Retina (tissue), 1 donor: ENCODE data around the gene P2RX7.
"Not testable (repeated sequence)": the region's sequence is repeated elsewhere in the genome, so short reads cannot be mapped to it uniquely, and the experiment has no call there.

Experiments
- DNase-seq: peaks from one replicate; pipeline ENCODE4 v3.0.0-alpha.2; 2016

Gene P2RX7

DNA sequence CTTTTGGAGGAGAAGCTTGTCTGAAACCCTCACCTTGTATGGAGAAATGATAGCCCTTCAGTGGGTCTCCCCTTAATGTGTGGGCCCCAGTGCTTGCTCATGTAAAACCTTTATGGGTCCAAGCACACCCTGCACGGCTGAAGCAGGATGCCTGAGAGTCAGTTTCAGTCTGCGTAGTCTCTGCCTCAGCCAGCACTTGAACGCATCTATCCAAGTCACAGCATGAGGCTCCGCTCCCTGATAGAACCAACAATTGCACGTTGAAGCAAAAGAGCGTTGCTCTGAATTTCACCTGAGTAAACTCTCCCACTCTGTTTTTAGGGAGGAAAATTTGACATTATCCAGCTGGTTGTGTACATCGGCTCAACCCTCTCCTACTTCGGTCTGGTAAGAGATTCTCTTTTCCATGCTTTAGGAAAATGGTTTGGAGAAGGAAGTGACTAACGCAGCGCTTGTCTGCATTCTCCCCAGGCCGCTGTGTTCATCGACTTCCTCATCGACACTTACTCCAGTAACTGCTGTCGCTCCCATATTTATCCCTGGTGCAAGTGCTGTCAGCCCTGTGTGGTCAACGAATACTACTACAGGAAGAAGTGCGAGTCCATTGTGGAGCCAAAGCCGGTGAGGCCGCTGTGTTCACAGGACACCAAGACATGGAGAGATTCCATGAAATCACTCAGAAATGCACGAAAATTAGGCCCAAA, 44.3 kb downstream of the P2RX7 start:
- no peak for DNase-seq

DNA sequence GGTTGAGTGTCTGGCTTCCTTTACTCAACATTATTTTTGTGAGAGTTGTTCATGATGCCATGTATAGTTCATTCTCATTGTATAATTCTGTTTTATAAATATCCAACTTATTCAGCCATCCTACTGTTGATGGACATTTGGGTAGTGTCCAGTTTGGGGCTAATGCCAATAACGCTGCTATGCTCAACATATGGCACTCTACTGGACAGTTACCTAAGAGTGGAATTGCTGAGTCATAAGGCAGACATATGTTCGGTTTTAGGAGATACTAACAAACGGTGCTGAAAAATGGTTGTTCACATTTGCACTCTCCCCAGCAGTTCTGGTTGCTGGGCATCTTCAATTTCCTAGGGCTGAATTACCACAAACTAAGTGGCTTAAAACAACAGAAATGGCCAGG, 48.5 kb downstream of the P2RX7 start:
- DNase-seq: no peak

GRCh38 chr12:121182222-121182893, 49.7 kb downstream of the P2RX7 start:
- no peak for DNase-seq

DNA sequence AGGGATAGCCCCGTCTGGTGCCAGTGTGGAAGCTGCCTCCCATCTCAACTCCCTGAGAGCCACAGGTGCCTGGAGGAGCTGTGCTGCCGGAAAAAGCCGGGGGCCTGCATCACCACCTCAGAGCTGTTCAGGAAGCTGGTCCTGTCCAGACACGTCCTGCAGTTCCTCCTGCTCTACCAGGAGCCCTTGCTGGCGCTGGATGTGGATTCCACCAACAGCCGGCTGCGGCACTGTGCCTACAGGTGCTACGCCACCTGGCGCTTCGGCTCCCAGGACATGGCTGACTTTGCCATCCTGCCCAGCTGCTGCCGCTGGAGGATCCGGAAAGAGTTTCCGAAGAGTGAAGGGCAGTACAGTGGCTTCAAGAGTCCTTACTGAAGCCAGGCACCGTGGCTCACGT, 51.7 kb downstream of the P2RX7 start:
- no peak for DNase-seq

DNA sequence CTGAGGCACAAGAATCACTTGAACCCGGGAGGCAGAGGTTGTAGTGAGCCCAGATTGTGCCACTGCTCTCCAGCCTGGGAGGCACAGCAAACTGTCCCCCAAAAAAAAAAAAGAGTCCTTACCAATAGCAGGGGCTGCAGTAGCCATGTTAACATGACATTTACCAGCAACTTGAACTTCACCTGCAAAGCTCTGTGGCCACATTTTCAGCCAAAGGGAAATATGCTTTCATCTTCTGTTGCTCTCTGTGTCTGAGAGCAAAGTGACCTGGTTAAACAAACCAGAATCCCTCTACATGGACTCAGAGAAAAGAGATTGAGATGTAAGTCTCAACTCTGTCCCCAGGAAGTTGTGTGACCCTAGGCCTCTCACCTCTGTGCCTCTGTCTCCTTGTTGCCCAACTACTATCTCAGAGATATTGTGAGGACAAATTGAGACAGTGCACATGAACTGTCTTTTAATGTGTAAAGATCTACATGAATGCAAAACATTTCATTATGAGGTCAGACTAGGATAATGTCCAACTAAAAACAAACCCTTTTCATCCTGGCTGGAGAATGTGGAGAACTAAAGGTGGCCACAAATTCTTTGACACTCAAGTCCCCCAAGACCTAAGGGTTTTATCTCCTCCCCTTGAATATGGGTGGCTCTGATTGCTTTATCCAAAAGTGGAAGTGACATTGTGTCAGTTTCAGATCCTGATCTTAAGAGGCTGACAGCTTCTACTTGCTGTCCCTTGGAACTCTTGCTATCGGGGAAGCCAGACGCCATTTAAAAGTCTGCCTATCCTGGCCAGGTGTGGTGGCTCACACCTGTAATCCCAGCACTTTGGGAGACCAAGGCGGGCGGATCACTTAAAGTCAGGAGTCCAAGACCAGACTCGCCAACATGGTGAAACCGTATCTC, 52.6 kb downstream of the P2RX7 start:
- DNase-seq: no peak

GRCh38 chr12:121186826-121187225, 54.1 kb downstream of the P2RX7 start:
- no peak for DNase-seq

GRCh38 chr12:121187501-121187900, 54.8 kb downstream of the P2RX7 start:
- no peak for DNase-seq

DNA sequence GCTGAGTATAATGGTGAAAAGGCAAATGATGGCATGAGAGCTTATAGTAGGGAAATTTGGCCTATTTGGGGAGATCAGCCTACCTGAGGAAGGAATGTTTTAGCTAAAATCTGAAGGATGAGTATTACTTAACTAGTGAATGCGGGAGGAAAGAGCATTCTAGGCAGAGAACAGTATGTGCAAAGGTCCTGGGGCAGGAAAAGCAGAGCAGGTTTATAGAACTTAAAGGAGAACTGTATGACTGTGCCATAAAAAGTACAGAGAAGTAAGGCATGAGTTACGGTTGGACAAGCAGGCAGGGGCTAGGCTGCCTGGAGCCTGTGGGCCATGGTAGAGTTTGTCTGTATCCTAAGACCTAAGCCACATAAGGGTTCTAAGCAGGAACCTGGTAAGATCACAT, 55.6 kb downstream of the P2RX7 start:
- DNase-seq: no peak

GRCh38 chr12:121189131-121189530, 56.5 kb downstream of the P2RX7 start:
- DNase-seq: no peak

DNA sequence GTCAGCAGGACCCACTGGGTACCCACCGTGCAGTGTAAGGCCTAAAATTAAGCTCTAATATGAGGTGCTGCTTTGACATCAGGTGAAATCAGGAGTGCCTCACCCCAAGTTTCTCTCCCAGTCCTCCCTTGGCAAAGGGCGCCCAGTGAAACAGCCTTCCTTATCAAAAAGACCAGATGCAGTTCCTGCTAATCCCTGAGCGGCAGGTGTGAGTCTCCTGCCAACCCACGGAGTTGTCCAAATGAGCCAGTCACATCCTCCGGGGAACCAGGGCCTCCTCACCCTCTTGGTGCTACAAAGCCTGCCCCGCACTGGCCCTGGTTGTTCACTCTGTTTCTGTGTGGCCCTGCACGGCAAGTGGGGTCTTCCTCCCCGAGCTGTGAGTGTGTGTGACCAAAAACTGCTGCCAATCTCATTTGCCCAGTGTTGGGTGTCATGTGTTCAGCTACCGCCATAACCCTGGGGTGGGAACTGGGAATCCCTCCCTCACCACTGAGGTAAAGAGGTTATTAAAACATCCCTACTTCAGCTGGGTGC, 57.0 kb downstream of the P2RX7 start:
- DNase-seq: no peak

DNA sequence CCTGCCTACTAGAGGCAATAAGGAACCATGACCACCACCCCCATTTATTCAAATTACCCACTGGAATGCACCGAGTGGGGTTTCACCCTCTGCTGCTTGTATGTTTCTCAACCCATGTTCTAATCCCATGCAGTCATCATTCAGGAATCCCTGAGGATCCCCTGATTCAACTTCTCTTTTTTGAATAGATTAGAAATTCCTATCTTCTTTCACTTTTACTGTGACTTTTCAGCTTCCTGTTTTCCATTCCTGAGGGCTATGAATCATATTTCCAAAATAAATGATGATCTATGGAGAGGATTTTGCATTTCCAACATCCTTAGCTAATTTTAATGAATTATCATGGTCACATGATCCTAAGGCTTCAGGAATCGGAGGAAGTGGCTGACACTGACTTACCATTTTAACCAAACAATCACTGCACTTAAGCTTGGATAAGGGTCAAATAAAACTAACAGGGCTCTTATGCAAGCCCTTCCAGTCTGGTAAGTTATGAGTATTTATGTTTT, 57.9 kb downstream of the P2RX7 start:
- DNase-seq: no peak

DNA sequence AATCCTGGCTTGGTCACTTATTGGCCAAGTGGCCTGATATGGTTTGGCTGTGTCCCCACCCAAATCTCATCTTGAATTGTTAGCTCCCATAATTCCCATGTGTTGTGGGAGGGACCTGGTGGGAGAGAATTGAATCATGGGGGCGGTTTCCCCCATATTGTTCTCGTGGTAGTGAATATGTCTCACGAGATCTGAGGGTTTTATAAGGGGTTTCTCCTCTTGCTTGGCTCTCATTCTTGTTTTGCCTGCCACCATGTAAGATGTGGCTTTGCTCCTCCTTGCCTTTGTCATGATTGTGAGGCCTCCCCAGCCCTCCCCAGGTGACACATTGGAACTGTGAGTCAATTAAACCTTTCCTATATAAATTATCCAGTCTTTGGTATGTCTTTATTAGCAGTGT, 58.5 kb downstream of the P2RX7 start:
- DNase-seq: no peak

DNA sequence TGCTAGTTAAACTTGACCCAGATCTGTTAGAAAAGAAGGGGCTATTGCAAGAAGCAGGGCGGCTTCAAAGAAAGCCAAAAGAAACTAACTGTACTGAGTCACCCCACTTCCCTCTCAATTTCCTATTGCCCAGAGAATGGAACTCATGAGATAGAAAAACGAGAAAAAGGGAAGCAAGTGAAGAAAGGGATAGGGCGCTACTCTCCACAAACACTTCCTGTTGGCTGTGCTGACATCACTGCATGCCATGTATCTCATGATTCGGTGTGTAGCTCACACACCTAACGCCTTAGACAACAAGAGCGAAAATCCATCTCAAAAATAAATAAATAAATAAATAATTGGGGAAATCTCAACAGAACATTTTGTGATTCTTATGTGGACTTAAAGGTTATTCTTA, 64.2 kb downstream of the P2RX7 start:
- DNase-seq: no peak

DNA sequence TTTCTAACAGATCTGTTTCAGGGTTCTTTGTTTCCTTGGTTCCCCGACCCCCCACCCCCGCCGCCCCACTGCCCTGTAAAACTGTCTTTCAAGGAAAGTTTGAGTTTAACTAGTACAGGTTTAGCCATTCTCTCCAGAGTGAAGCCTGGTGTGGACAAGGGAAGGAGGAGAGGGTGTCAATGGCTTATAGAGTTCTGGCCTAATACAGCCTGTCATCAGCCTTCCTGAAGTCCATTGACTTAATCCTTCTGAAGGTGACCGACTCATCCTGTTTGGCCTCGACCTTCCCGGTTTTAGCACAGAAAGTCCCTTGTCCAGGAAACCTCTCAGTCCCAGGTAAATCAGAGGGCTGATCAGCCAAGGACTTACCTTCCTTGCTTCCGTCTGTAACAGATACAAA, 66.3 kb downstream of the P2RX7 start:
- no peak for DNase-seq

GRCh38 chr12:121201140-121201539, 68.5 kb downstream of the P2RX7 start:
- DNase-seq: not testable (repeated sequence)

DNA sequence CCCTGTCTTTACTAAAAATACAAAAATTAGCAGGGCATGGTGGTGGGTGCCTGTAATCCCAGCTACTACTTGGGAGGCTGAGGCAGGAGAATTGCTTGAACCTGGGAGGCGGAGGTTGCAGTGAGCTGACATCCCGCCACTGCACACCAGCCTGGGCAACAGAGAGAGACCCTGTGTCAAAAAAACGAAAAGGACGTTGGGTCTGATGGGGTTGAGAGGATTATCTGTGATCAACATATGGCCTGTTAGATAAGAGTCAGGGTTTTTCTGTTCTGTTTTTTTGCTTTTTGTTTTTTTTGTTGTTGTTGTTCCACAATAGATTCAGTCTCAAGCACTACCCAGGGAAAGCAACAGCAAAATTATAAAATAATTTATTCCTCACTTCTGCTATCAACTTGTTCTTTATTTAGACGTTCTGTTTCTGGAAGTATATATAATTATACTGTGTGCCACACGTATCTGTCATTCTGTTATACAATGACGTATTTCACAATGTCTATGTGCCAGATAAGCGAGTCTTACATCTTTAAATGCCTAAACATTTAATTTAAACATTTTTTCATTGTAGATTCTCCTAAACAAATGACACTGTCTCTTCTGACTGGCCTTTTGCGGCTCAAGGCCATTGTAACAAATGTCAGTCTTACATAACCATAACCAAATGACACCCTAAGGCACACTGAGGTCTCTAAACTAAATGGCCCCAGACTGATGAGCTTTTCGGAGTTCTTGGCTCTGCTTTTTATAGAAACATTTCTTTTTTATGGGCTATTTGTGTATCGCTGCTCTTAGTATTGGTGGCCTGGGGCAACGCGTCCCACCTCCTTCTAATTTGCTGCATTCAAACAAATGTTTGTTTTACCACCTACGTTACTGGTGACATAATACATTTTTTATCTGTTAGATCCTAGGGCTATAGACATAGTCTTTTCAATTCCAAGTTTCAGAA, 70.0 kb downstream of the P2RX7 start:
- DNase-seq: no peak

- DNase-seq: no peak
These were observed 70.8 kb downstream of the P2RX7 start for GRCh38 chr12:121203482-121203881.

DNA sequence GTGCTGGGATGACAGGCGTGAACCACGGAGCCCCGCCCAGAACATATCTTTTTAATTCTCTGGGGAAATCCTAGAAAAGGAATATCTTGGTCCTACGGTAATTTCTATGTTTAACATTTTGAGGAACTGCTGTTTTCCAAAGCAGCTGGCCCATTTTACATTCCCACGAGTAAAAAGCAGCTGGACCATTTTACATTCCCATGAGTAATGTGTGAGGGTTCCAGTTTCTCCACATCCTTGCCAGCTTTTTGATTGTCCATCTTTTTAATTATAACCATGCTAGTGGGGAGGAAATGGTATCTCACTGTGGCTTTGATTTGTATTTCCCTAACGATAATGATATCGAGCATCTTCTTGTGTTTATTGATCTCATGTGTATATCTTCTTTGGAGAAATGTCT, 72.8 kb downstream of the P2RX7 start:
- no peak for DNase-seq

DNA sequence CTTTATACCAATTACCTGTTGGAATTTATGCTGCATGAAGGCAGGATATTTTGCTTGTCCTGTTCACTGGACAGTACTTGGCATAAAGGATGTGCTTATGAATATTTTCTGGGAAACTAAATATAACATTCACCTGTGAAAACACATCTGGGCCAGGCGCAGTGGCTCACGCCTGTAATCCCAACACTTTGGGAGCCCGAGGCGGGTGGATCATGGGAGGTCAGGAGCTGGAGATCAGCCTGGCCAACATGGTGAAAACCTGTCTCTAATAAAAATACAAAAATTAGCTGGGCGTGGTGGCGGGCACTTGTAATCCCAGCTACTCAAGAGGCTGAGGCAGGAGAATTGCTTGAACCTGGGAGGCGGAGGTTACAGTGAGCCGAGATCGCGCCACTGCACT, 75.9 kb downstream of the P2RX7 start:
- DNase-seq: not testable (repeated sequence)

GRCh38 chr12:121209221-121209620, 76.5 kb downstream of the P2RX7 start:
- no peak for DNase-seq

DNA sequence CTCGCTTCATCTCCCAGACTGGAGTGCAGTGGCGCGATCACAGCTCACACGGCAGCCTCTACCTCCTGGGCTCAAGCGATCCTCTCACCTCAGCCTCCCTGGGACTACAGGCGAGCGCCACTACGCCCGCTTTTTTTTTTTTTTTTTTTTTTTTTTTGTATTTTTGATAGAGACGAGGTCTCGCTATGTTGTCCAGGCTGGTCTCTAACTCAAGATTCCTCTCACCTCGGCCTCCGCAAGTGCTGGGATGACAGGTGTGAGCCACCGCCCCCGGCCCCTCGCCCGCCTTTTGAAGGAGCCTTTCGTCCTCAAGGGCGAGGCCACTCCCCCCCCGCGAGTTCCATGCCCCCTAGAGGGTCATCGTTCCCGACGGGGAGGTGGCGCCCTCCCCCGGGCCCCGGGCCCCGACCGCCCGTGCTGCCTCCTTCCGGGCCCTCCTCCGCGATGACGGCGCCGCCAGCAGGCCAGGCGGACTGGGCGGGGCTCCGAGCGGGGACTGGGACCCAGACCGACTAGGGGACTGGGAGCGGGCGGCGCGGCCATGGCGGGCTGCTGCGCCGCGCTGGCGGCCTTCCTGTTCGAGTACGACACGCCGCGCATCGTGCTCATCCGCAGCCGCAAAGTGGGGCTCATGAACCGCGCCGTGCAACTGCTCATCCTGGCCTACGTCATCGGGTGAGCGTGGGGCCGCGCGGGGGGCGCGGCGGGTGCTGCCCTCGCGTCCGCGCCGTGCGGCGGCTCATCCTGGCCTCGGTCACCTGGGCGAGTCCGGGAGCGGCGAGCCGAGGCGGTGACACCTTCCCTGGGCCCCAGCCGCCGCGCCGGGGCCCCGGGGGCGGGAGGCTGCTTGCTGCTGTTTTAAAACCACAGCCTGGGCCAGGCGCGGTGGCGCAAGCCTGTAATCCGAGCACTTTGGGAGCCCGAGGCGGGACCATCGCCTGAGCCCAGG, 77.2 kb downstream of the P2RX7 start, which contains the start of gene P2RX4:
Gene P2RX4, plus strand, starts transcription at position 506 of the 949 bp plus-strand sequence. Its CDS starts 36 bp downstream, at position 542.
- peak; percentile 90 for DNase-seq
